ENCODE results near the gene PIK3AP1.

PIK3AP1 gene

DNA sequence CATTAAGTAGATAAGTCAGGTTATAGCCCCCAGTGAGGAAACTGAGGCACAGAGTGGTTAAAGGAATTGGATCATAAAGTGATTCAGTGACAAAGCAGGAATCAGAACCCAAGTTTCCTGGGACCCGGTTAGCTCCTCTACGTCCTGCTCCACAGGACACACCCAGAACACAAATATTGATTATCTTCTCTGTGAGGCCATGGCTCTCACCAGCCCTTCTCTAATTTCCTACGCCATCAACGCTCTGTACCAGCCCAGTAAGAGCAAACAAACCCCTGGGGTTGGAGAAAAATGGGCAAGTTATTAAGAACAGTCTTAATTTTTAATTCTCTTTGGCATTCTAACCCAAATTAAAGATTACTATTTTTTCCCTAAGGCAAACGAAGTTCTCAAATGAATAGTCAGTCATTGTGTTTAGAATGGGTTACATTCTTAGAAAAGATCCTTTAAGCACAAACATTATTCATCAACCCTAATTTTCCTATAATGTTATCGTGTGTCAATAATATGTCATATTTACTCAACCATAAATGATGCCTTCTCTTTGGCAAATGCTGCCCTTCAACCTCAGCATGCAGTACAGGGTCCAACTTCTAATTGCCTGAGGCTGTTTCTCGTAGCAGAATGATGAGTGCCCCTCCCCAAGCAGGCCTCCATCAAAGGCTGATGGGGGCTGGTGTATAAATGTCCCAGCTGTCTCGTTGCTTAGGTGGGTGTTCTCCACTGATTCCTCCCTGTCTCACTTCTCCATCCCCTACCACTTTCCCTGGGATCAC, 108.1 kb downstream of the PIK3AP1 start:
- Histone ChIP-seq H3K4me1 (ENCODE audit: insufficient read depth, low read length) (peaks cover 9% of the 10 kb centered on the region; the same call in 1 of the 2 replicates), H3K27ac (ENCODE audit: low read length) (no peak overlapping the region)

DNA sequence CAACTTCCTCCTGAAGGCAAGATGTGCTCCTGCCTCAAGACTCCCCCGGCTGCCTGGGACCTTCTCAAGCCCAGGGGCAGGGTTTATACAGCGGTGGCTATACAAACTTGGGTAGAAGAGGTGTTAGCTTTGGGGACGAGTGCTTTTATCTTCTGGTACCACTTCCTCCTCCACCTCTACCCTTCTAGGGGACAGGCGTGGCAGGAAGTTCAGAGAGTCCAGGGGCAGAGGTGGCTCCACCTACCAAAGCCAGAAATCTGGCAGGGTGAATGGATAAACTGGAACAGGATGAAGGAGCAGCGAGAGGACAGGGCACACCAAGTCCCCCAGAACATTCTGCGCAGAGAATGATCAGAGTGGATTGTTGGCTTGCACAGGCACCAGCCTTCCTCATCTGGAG, 109.5 kb downstream of the PIK3AP1 start:
- Histone ChIP-seq H3K9me3 (ENCODE audit: insufficient read depth, low read depth, low read length) (no peaks in the 10 kb centered on the region), H3K36me3 (ENCODE audit: insufficient read depth, low read depth, low read length) (no peaks in the 10 kb centered on the region), H3K4me1 (ENCODE audit: insufficient read depth, low read length) (peaks cover 5% of the 10 kb centered on the region), H3K4me3 (ENCODE audit: low read length) (no peak overlapping the region), H3K9ac (ENCODE audit: low read depth, low read length) (no peak overlapping the region), H3K27ac (ENCODE audit: low read length) (no peak overlapping the region), H3K27me3 (ENCODE audit: insufficient read depth, low read length) (no peaks in the 10 kb centered on the region)

More for the DNA sequence above, 108.1 kb downstream of the PIK3AP1 start:
- H3K27me3 ChIP-seq (ENCODE audit: insufficient read depth, low read length): no peaks in the 10 kb centered on the region
- no peak overlapping the region for H3K4me3 ChIP-seq (ENCODE audit: low read length)
- no peaks in the 10 kb centered on the region for H3K9me3 ChIP-seq (ENCODE audit: insufficient read depth, low read depth, low read length)
- H3K9ac ChIP-seq (ENCODE audit: low read depth, low read length): no peak overlapping the region
- no peaks in the 10 kb centered on the region for H3K36me3 ChIP-seq (ENCODE audit: insufficient read depth, low read depth, low read length)

- Histone ChIP-seq H3K9me3 (ENCODE audit: insufficient read depth, low read depth, low read length) (no peaks in the 10 kb centered on the region), H3K4me1 (ENCODE audit: insufficient read depth, low read length) (peaks cover 5% of the 10 kb centered on the region), H3K36me3 (ENCODE audit: insufficient read depth, low read depth, low read length) (no peaks in the 10 kb centered on the region), H3K9ac (ENCODE audit: low read depth, low read length) (no peak overlapping the region), H3K27me3 (ENCODE audit: insufficient read depth, low read length) (no peaks in the 10 kb centered on the region), H3K27ac (ENCODE audit: low read length) (no peak overlapping the region), H3K4me3 (ENCODE audit: low read length) (no peak overlapping the region)
Measured at GRCh38 chr10:96609510-96609909, 110.8 kb downstream of the PIK3AP1 start.

GRCh38 chr10:96608805-96609204, 111.5 kb downstream of the PIK3AP1 start:
- Histone ChIP-seq H3K27me3 (ENCODE audit: insufficient read depth, low read length) (no peaks in the 10 kb centered on the region), H3K4me1 (ENCODE audit: insufficient read depth, low read length) (peaks cover 5% of the 10 kb centered on the region), H3K36me3 (ENCODE audit: insufficient read depth, low read depth, low read length) (no peaks in the 10 kb centered on the region), H3K27ac (ENCODE audit: low read length) (no peak overlapping the region), H3K9ac (ENCODE audit: low read depth, low read length) (no peak overlapping the region), H3K4me3 (ENCODE audit: low read length) (no peak overlapping the region), H3K9me3 (ENCODE audit: insufficient read depth, low read depth, low read length) (no peaks in the 10 kb centered on the region)

GRCh38 chr10:96608262-96608661, 112.1 kb downstream of the PIK3AP1 start:
- Histone ChIP-seq H3K9me3 (ENCODE audit: insufficient read depth, low read depth, low read length) (no peaks in the 10 kb centered on the region), H3K4me3 (ENCODE audit: low read length) (no peak overlapping the region), H3K27ac (ENCODE audit: low read length) (no peak overlapping the region), H3K27me3 (ENCODE audit: insufficient read depth, low read length) (no peaks in the 10 kb centered on the region), H3K4me1 (ENCODE audit: insufficient read depth, low read length) (peaks cover 5% of the 10 kb centered on the region), H3K9ac (ENCODE audit: low read depth, low read length) (no peak overlapping the region), H3K36me3 (ENCODE audit: insufficient read depth, low read depth, low read length) (no peaks in the 10 kb centered on the region)

GRCh38 chr10:96606946-96607345, 113.4 kb downstream of the PIK3AP1 start:
- Histone ChIP-seq H3K27me3 (ENCODE audit: insufficient read depth, low read length) (no peaks in the 10 kb centered on the region), H3K4me3 (ENCODE audit: low read length) (no peak overlapping the region), H3K9ac (ENCODE audit: low read depth, low read length) (no peak overlapping the region), H3K4me1 (ENCODE audit: insufficient read depth, low read length) (peaks cover 5% of the 10 kb centered on the region), H3K27ac (ENCODE audit: low read length) (no peak overlapping the region), H3K36me3 (ENCODE audit: insufficient read depth, low read depth, low read length) (no peaks in the 10 kb centered on the region), H3K9me3 (ENCODE audit: insufficient read depth, low read depth, low read length) (no peaks in the 10 kb centered on the region)

GRCh38 chr10:96606216-96606615, 114.1 kb downstream of the PIK3AP1 start:
- Histone ChIP-seq H3K27me3 (ENCODE audit: insufficient read depth, low read length) (no peaks in the 10 kb centered on the region), H3K36me3 (ENCODE audit: insufficient read depth, low read depth, low read length) (no peaks in the 10 kb centered on the region), H3K4me1 (ENCODE audit: insufficient read depth, low read length) (peaks cover 5% of the 10 kb centered on the region), H3K4me3 (ENCODE audit: low read length) (no peak overlapping the region), H3K27ac (ENCODE audit: low read length) (no peak overlapping the region), H3K9ac (ENCODE audit: low read depth, low read length) (no peak overlapping the region), H3K9me3 (ENCODE audit: insufficient read depth, low read depth, low read length) (no peaks in the 10 kb centered on the region)

DNA sequence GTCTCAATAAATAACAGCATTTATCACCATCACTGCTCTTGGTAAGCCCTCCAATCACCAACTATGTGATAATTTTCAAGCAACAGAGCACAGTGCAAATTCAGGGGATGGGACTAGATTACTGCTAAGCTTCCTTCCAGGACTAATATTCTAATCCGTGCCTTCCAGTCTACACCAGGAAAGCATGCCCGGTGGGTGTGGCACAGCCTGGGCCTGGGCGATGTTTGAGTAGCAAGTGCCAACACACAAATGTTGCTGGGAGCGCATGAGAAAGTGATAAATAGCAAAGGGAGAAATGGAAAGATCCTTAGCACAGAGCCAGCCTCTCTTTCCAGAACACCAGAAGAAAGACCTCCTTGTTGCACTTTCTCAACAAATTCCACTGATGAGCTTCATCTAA, 120.0 kb downstream of the PIK3AP1 start:
- H3K4me1 ChIP-seq (ENCODE audit: insufficient read depth, low read length): no peaks in the 10 kb centered on the region
- H3K9me3 ChIP-seq (ENCODE audit: insufficient read depth, low read depth, low read length): no peaks in the 10 kb centered on the region
- no peaks in the 10 kb centered on the region for H3K36me3 ChIP-seq (ENCODE audit: insufficient read depth, low read depth, low read length)
- H3K27me3 ChIP-seq (ENCODE audit: insufficient read depth, low read length): no peaks in the 10 kb centered on the region
- no peak overlapping the region for H3K27ac ChIP-seq (ENCODE audit: low read length)
- H3K9ac ChIP-seq (ENCODE audit: low read depth, low read length): no peak overlapping the region
- no peak overlapping the region for H3K4me3 ChIP-seq (ENCODE audit: low read length)

- Histone ChIP-seq H3K27me3 (ENCODE audit: insufficient read depth, low read length) (no peaks in the 10 kb centered on the region), H3K4me1 (ENCODE audit: insufficient read depth, low read length) (no peaks in the 10 kb centered on the region), H3K27ac (ENCODE audit: low read length) (no peak overlapping the region), H3K4me3 (ENCODE audit: low read length) (no peak overlapping the region), H3K9ac (ENCODE audit: low read depth, low read length) (no peak overlapping the region), H3K9me3 (ENCODE audit: insufficient read depth, low read depth, low read length) (no peaks in the 10 kb centered on the region), H3K36me3 (ENCODE audit: insufficient read depth, low read depth, low read length) (no peaks in the 10 kb centered on the region)
Measured at GRCh38 chr10:96598846-96599245, 121.5 kb downstream of the PIK3AP1 start.

DNA sequence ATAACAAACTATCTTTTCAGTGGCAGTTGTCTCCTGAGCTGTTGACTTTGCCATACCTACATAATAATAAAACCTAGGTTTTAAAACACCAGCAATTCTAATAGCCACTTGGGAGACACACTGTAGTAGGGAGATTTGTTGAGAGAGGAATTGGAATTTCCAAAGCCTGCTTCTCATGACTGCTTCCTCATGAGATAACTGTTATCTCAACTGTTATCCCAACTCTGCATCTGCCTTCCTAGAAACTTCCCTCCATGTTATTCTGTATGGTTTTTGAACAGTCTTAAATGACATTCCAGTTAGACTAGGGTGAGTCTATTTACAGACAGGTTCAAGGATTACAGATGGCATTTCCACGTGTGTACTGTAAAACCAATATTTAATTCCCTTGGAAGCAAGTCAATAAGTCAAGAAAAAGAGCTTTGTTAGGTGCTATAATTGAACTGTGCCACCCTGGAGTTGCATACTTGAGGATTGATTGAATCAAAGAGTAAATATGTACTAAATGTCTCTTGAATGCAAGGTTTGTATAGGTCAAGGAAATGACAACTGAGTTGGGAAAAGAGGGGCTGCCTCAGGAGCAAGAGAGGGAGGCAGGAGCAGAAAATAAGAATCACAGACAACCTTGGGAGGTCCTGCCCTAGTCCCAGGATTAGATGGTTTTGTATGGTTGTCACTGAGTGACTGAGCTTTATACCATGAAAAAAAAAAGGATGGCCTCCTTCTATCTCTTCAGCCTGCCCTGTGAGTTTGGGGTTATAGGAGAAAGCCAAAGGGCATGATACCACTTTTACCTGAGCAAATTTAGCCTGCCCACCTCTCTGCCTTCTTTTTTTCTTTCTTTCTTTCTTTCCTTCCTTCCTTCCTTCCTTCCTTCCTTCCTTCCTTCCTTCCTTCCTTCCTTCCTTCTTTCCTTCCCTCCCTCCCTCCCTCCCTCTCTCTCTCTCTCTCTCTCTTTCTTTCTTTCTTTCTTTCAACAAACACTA, 123.6 kb downstream of the PIK3AP1 start:
- H3K36me3 ChIP-seq (ENCODE audit: insufficient read depth, low read depth, low read length): no peaks in the 10 kb centered on the region

DNA sequence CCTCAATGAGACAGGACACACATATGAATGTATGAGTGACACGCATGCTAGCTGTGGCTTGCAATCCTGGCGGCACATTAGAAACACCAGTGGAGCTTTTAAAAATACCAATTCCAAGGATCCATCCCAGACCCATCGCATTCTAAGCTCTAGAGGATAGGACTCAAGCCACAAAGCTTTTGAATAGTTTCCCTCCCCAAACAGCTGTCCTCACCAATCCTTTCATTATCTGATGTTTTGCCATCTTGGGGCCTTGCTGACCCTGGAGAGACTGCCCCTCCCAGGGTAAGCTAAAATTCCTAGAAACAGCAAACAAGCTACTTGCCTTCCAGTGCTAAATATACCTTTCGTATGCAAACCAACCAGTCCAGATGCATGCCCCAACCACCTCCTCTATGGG, 124.6 kb downstream of the PIK3AP1 start:
- no peak overlapping the region for H3K9ac ChIP-seq (ENCODE audit: low read depth, low read length)
- H3K4me3 ChIP-seq (ENCODE audit: low read length): no peak overlapping the region
- H3K36me3 ChIP-seq (ENCODE audit: insufficient read depth, low read depth, low read length): no peaks in the 10 kb centered on the region
- no peaks in the 10 kb centered on the region for H3K27me3 ChIP-seq (ENCODE audit: insufficient read depth, low read length)
- no peaks in the 10 kb centered on the region for H3K9me3 ChIP-seq (ENCODE audit: insufficient read depth, low read depth, low read length)
- no peak overlapping the region for H3K27ac ChIP-seq (ENCODE audit: low read length)
- no peaks in the 10 kb centered on the region for H3K4me1 ChIP-seq (ENCODE audit: insufficient read depth, low read length)

More for the DNA sequence above, 123.6 kb downstream of the PIK3AP1 start:
- Histone ChIP-seq H3K4me3 (ENCODE audit: low read length) (no peak overlapping the region), H3K9me3 (ENCODE audit: insufficient read depth, low read depth, low read length) (no peaks in the 10 kb centered on the region), H3K4me1 (ENCODE audit: insufficient read depth, low read length) (no peaks in the 10 kb centered on the region), H3K27me3 (ENCODE audit: insufficient read depth, low read length) (no peaks in the 10 kb centered on the region), H3K9ac (ENCODE audit: low read depth, low read length) (no peak overlapping the region), H3K27ac (ENCODE audit: low read length) (no peak overlapping the region)

All from iPS-20b (cell line).